Islet of Langerhans (tissue), 1 donor: ENCODE results near the gene EZR.

ENCODE experiments used
- FAIRE-seq: peaks from one replicate; lab custom pipeline; 2011; peaks lifted over from hg19 to GRCh38; lab: Jason Lieb, UNC

The EZR gene

DNA sequence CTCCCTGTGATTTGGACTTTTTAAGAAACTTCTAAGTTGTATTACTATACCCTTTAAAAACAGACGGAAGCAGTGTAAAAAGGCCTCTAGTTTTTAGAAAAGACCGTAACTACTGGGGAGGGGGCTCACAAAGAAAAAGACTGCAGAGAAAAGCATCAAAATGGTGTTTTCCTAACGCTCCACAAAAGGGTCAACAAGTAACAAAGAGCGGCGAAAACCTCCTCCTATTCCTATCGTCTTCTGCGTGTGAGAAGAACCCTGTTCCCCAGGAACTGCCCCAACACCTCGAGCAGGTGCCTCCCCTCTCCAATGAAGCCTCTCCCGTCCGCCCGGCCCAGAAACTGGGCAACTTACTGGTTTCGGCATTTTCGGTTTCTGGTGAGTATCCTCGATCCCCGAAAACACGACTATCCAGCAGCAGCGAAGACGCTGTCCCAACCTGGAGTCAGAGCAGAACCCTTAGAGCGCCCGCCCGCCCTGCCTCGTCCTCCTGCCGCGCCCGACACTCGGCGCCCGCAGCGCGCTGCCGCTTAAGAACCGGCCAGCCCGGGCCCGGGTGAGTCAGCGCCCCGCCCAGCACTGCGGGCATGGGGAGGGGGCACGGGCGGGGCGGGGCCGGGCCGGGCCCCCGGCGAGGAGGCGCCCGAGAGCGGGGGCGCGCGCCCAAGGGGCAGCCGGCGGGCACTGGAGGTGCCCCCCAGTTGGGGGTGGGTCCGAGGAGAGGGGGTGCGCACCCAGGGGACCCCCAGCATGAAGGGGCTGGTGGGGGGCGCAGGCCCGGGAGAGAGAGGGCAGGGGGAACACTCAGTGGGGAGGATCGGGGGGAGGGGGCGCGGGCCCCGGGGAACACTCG, 1.2 kb downstream of the EZR start:
- no peak for FAIRE-seq

DNA sequence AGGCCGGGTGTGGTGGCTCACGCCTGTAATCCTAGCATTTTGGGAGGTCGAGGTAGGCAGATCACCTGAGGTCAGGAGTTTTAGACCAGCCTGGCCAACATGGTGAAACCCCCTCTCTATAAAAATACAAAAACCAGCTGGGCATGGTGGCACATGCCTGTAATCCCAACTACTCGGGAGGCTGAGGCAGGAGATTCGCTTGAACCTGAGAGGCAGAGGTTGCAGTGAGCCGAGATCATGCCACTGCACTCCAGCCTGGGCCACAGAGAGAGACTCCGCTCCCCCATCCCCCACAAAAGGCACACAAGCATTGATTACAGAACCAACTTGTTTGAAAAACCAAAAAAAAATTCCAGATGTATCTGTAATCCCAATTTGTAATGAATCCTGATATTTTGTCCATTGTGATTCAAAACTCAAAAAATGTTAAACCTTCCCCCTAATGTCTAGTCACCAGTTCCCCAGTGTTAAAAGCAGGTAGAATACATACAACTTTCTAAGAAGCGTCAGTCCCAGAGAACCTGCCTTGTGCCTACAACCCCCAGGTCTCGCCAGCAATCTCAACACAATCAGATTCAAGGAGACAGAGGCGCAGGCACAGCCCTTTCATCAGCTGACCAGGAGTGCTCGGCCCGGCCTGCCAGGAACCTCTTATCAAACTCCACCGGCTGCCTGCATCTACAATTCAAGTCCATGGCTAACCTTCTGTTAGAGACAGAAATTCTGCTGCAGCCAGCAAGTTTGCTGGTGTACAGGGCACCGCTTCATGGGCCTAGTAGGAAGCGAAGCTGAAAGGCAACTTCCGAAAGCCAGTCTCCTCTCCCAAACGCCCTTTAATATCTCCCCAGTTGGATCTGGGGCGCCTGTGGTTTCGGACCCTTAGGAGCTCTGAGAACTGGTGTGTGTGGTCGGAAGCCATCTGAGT, 2.1 kb downstream of the EZR start:
- no peak for FAIRE-seq

DNA sequence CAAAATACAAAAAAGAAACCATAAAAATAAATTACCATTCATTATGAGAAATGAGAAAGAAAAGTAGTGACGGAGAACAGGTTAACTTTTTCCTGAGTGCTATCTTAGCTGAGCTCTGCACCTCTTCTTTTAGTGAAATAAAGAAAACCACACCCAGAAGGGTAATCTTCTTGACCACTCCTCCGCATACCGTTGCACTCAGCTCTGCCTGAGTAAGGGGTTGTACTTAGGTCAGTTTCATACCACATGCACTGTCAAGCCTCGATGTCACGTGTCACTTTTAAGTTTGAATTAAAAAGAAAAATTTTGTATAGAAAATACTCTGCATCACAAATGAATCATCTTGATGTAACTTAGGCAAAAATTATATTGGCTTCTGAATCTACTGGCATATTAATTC, 2.8 kb downstream of the EZR start:
- no peak for FAIRE-seq

DNA sequence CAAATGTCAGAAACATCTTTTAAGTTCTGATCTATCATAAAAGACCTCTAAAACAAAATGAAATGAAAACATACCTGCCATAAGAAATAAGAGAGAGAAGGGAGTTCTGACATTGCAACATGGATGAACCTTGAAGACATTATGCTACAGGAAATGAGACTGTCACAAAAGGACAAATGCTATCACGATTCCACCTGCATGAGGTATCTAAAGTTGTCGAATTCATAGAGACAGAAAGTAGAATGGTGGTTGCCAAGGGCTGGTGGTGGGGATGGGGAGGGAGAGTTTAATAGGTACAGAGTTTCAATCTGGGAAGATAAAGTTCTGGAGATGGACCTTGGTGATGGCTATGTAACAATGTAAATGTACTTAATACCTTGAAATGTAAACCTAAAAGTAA, 3.3 kb downstream of the EZR start:
- FAIRE-seq = no peak

DNA sequence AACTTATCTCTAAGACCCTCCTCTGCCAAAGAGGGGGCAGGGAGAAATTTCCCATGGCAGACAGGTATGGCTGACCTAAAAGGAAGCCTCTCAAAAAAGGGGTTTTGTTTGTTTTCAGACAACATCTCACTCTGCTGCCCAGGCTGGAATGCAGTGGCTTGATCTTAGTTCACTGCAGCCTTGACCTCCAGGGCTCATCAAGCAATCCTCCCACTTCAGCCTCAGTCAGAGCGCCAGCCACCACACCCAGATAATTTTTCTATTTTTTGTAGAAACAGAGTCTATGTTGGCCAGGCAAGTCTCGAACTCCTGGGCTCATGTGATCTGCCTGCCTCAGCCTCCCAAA, 3.8 kb downstream of the EZR start:
- no peak for FAIRE-seq

DNA sequence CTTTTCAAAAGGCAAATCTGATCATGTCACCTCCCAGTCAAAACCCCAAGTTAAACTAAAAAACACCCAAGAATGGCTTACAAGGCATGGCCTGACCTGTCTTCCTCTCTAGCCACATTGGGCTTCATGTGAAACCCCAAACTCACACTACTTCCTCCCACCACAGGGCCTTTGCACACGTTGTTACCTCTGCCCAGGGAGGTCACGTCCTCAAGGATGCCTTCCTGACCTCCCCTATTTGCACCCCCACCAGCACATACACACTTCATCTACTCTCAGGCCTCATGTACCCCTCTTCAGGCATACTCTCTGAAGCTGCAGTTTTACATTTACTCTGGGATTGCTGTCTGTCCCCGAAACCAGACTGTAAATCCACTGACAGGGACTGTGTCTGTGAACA, 6.1 kb downstream of the EZR start:
- no peak for FAIRE-seq

DNA sequence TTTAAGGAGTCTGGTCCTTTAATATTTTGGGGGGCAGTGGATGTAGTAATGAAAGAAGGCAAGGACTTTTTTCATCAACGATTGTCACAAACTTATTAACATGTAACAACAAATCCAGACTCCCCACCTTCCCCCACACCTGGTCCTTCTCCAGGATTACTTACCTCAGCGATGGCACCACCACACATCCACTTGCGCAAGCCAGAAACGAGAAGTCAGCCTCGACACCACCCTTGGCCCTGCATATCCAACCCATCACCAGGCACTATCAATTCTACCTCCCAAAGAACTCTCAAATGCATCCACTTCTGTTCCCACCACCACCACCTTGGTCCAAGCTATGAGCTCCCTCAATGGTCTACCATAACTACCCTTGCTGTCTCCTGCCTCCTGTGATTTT, 6.6 kb downstream of the EZR start:
- no peak for FAIRE-seq

DNA sequence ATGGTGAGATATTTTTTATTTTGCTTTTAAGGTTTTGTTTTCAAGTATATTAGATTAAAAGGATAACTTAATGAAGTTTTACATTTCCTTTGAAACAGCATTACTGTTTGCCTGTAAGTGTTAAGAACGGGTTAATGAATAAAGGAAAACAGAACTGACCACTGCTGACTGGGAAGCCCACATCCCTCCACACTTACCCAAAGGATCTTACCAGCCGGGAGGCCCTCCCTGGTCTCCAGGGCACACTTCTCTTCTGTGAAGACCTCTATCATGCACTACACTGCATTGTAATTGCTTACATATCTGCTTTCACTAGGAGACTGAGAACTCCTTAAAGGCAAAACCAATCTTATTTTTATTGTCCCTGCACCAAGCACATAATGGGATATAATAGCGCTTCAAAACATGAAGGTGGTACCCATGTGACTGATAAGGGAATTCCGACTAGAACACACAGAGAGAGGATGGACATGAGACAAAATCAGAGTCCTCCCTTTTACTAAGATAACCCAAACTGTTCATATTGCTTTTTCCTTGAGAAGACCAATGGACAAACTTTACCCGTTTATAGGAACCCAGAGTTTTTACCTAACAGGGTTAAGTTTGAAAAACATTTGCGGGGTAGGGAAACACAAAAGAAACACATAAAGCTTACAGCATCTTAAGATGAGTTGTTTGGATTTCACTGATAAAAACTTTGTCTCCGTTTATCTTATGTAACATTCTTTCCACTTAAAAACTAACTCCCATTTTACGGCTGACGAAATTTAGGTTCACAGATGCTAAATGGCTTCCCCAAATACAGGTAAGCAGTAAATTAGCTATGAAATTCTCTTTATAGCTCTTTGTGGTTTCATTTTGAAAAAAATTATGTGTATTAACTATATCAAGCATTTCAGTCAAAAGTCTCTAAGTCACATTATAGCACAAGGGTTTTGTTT, 8.7 kb downstream of the EZR start:
- FAIRE-seq = no peak

DNA sequence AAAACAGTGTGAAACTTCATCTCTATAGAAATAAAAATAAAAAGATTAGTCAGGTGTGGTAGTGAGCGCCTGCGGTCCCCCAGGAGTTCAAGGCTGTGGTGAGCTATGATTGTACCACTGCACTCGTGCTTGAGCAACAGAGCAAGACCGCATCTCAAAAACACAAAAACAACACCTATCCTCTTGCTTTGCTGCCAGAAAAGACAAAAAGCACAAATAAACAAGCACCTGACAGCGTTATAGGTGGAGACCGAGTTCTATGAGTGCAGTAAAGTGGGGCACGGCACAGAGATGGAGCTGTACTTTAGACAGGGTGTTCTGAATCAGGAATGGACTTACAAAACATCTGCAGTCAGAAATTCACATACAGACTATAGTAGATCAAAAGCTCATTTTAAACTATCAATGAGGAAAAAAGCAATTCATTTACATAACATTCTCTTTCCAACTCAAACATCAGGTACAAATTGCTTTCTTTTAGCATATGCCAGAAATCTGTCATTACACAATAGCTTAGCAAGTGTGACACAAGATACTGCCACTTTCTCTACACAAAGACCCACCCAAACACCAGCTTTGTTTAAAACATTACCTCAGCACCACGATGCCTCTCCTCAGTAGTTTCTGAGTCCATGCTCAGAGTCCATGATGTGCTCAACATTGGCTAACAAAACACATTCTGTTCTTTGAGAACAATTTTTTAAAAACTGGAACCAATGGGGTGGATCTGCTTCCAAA, 10.1 kb downstream of the EZR start:
- FAIRE-seq = no peak

DNA sequence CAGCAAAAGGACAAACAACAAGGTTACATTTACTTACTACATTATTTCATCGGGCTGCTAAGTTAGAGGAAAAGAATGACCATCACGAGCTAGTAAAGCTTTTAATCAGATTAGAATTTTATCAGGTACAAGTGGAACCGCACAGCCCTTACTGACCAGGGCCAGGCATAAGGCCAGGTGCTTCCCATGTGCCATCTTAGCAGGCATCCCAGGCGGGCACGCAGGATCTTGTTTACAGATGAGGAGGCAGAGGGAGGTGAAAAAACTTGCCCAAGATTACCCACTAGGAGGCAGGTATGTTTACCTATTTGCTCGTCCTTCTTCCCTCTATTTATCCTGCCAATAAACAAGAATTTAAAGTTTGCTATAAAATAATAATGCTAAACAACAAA, 10.7 kb downstream of the EZR start:
- no peak for FAIRE-seq

DNA sequence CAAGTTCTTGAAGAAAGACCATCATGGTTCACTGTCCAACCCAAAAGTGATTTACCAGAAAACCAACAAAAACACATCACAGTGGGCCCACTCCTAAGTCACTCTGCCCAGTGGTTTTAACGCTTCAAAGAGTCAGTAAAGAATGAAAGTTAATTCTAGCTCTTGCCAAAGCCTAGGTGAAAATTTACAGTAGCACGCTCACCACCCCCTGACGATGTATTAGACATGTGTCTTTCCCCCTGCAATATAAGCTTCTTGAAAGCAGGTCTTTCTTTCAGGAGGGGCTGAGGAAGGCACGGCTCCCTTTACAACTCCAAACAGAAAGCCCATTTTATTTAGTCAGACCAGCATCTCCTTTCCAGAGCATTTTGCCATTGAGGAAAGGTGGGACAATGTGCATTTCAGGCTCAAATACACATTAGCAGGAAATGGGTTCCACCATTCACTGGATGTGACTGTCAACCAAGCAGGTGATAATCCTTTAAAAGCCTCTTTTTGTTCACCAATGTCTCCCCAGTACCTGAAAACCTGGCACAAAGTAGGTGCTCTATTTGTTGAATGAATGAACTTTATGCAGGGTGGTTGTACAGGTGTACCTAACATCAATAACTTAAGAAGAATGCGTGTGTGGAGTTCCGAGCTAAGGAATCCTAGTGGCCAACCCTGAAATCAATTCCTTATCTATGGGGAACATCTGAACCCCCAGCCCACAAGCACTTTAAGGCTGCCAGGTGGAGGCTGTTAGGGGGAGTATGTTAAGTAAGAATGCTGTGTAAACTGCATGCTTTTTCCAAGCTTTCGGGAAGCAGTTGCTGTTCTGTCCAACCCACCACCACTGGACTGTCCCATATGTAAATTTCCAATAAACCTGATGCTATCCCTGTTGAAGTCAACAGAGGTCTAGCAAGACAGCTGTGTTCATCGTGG, 11.4 kb downstream of the EZR start:
- no peak for FAIRE-seq

DNA sequence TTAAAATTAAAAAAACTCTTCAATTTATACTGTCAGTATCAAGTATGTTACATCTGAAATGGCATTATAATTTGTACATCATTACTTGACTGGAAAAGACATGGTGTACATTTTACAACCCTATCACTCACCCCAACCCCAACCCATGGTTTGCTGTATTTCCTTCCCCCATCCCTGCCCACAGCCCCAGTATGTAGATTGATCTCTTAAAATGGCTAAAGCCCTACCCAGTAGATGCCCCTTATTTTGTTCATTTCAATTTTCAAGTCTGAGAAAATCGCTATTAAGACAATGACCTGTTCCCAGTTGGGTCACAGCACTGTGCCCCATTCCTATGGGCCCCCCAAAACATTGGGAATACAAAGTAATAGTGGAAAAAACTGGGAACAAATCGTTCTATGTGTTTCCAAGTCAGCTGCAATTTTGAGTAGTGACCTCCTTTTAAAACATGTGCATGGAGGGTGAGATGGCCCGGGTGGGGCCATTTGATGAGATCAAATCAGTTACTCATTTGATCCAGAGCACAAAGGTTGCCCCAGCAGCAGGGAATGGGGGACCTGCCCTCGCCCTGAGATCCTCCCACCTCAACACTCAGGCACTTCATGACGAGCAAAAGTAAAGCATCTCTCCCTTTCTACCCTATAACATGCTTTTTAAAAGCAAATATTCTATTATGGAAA, 13.3 kb downstream of the EZR start:
- FAIRE-seq = no peak

DNA sequence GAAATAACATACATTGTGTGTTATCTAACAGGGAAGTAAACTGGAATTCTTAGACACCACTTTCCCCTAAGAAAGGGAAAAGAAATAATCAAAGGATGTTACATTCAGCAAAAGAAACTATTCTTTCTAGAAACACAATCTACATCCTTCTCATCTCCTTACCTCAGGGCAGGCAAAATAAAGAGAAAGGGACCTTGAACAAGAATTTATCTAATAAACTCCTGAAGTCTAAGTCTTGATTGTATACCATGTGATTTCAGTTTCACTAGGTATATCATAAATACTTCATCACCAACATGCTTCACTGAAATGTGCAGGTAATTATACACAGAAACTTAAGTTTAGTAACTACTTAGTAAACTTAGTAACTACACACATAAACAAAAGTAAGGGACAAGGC, 15.0 kb downstream of the EZR start:
- no peak for FAIRE-seq

DNA sequence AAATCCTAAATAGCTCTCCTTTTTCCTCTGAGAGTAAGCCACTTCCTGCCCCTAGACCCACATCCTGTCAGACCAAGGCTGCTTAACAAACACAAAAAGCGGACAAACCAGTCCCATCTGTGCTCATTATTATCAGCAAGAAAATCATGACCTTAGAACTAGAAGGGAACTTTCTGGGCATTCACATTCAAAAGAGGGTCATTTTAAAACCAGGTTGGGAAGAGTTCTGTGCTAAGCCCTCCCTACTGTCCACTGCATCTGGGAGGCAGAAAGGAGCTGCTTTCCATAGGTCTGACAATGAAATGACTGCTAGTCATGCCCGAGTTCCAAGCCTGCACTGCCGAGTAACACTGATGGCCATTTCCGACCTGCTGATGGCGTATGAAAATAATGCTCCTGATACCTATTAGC, 15.4 kb downstream of the EZR start:
- FAIRE-seq = no peak

DNA sequence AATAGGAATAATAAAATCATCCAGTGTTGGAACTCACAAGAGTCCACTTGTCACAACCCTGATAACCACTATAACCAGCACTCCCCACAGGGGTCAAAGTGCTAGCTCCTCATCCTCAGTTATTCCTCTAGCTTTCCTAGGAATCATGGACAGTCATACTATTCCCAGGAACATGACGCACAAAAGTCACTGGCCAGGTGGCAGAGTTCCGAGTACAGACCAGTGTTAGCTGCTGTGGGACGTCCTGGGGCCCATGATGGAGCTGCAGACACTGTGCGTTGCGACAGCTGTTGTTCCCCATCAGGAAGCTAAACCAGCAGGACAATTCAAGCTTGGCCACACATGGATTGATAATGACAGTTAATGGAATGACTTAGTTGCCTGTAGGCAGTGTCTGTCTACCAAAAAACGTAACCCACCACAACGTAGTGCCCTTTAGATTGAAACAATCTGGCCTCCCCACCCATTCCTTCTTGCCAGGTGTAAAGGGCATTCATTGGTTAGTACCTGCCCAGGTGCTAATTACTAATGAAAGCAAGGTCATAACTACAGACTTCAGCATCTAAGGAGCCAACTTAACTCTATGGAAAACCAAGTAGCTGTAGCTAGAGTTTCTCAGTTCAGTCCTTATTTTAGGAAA, 17.4 kb downstream of the EZR start:
- no peak for FAIRE-seq

DNA sequence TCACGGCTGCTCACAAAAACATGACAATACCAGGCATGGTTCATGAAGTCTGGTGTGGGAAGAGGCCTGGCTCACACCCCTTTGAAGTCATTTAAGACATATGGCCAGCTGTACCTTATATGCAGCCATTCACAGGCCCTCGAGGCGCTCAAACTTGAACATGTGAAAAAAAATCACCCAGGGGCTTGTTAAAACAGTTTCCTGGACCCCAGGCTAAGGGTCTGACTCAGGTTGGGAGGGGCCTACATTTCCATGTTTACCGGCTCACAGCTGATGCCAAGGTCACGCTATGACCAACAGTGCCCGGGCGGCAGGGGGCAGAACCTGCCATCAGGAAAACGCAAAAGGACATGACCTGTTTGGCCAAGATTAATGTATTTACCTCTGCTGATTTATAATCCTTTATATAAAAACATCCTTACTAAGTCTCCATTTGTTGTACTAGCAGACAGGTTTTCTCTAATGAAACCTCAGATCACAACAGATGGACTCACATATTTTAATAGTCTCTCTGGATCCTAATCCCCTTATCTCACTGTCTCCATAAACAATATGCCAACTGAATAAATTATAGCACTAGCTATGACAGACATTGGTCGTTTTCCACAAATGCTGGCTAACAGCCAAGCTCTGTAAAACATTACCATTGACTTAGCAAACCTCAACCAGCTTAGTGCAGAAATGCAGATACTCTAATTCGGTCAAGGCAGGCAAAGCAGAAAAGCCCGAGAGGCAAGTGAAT, 19.9 kb downstream of the EZR start:
- FAIRE-seq = peak; percentile 98

DNA sequence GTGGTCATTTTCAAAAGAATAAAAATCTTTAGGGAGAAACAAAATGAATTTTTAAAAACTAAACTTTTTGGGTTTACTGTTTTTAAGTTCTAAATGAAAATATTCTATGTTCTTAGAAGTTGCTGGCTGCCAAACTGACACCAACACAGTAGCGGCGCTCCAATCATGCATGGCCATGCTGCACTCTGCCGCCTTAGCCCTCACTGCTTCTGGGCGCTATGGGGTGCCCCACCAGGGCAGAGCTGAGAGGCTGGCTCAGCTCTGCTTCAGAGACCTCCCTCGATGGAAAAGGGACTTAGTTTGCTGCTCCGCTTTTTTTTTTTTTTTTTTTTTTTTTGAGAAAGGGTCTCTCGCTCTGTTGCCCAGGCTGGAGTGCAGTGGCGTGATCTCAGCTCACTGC, 20.9 kb downstream of the EZR start:
- FAIRE-seq = no peak
